NCI-H2107 treated with DMSO at 0.1 percent for 48 hours (cell line): ENCODE measurements around the gene TWNK.
A peak's percentile ranks its signal among the peaks of the same experiment; 100 is the strongest.
"Not testable (repeated sequence)": the region's sequence is repeated elsewhere in the genome, so short reads cannot be mapped to it uniquely, and the experiment has no call there.

Source experiments
- DNase-seq: peaks from one replicate; lab custom pipeline; 2025; ENCODE audit not compliant: unreplicated experiment; lab: John Stamatoyannopoulos, UW

The TWNK gene

GRCh38 chr10:101029520-101030295 is 42.4 kb downstream of the TWNK start:
- DNase-seq: no peak

GRCh38 chr10:101030496-101031127 is 43.3 kb downstream of the TWNK start:
- DNase-seq: no peak

GRCh38 chr10:101031128-101031795 is 43.9 kb downstream of the TWNK start, which contains the start of the genes PDZD7 and SFXN3:
Gene PDZD7 (minus strand): TSS chr10:101031129. CDS start chr10:101030219, 910 bp downstream.
Gene SFXN3 (plus strand): TSS chr10:101031234. CDS start chr10:101034695, 3,461 bp downstream.
- DNase-seq: peak; percentile 64

- DNase-seq: peak; percentile 13
Observed at GRCh38 chr10:101031796-101032636, 44.7 kb downstream of the TWNK start.

GRCh38 chr10:101032637-101033224 is 45.4 kb downstream of the TWNK start:
- DNase-seq: no peak

- no peak for DNase-seq
Observed at GRCh38 chr10:101033276-101033675, 45.9 kb downstream of the TWNK start.

GRCh38 chr10:101034404-101034803 is 47.1 kb downstream of the TWNK start:
- not testable (repeated sequence) for DNase-seq

- no peak for DNase-seq
Observed at GRCh38 chr10:101035314-101035713, 48.0 kb downstream of the TWNK start.

- DNase-seq: no peak
Observed at GRCh38 chr10:101035916-101036702, 48.8 kb downstream of the TWNK start.

GRCh38 chr10:101036726-101037125 is 49.4 kb downstream of the TWNK start:
- no peak for DNase-seq

GRCh38 chr10:101038484-101038883 is 51.1 kb downstream of the TWNK start:
- no peak for DNase-seq

GRCh38 chr10:101040061-101040460 is 52.7 kb downstream of the TWNK start:
- no peak for DNase-seq

- DNase-seq: no peak
Observed at GRCh38 chr10:101040851-101041250, 53.5 kb downstream of the TWNK start.

- peak; percentile 50 for DNase-seq
Observed at GRCh38 chr10:101041252-101041761, 54.0 kb downstream of the TWNK start.

- no peak for DNase-seq
Observed at GRCh38 chr10:101042118-101042517, 54.8 kb downstream of the TWNK start.

- DNase-seq: peak; percentile 86
Observed at GRCh38 chr10:101042667-101043362, 55.5 kb downstream of the TWNK start.

- no peak for DNase-seq
Observed at GRCh38 chr10:101043363-101043707, 56.0 kb downstream of the TWNK start.
